GM18907 (cell line): ENCODE data around the gene TMEM191C.
A peak's percentile ranks its signal among the peaks of the same experiment; 100 is the strongest.
"Not testable (repeated sequence)": the region's sequence is repeated elsewhere in the genome, so short reads cannot be mapped to it uniquely, and the experiment has no call there.

ENCODE experiments used
- ATAC-seq: cut with Tn5 transposase; IDR thresholded peaks from one replicate; pipeline ENCODE4 v1.9.1; 2021; ENCODE audit warnings: mild to moderate bottlenecking, moderate library complexity; ENCODE audit not compliant: unreplicated experiment

Gene TMEM191C

GRCh38 chr22:21467337-21468193, at the start of gene TMEM191C:
TMEM191C (plus strand) TSS chr22:21467387; CDS start chr22:21467460, 73 bp downstream.
- peak; percentile 21 for ATAC-seq

- peak; percentile 21 for ATAC-seq
Observed at GRCh38 chr22:21417853-21418252, 49.3 kb upstream of the TMEM191C start.

DNA sequence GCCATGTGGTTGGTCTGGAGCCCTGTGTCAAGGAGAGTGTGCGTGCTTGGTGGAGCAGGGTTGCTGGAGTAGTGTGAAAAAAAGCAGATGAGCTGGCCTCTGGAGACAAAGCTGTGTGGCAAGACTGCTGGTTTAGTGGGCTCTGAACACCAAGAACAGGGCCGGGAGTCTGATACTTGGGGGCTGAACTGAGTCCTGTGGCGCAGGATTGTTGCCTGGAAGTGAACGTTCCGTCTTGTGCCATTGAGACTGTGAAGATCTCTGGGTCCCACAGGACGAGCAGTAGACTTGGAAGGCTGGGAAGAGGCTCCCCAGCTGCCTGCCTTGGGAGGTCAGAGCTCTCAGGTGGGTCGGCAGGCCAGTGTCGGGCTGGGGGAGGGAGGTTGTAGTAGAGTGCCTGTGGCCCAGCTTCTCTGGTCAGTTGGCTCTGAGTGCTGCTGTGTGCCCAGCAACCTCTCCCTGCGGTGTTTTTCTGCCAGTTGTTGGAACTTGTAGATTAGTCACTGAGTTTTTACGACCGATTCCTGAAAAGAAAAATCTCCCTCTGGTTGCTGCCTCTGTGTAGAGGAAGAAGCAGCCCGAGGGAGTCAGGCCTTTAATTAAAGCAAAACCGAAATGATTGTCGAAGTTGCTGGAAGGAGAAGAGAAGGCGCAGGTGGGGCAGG, 48.1 kb upstream of the TMEM191C start:
- ATAC-seq: not testable (repeated sequence)

DNA sequence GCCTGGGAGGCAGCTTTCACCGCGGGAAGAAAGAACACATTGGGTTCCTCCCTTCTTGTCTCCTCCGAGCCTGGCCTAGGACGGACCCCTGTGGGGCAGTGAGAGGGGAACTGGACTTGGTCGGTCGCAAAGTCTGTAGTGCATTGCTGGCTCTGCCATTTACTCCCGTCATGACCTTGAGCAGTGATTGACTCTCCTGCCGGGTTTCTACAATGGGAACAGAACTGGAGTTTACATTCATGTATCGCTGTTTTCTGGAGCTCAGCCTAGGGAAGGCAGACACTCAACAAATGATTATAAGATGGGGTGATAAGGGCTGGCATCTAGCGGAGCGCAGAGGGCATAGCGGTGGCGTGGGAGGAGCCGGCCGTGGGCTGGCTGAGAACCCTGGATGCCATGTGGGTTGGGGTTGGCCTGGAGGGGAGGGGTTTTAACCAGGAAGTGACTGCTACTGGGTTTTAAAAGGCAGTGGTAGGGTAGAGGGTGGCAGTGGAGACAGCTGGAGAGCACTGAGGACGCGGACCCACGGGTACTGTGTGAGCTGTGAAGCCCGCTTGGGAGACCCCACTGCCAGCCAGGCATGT, 46.9 kb upstream of the TMEM191C start:
- ATAC-seq: not testable (repeated sequence)

DNA sequence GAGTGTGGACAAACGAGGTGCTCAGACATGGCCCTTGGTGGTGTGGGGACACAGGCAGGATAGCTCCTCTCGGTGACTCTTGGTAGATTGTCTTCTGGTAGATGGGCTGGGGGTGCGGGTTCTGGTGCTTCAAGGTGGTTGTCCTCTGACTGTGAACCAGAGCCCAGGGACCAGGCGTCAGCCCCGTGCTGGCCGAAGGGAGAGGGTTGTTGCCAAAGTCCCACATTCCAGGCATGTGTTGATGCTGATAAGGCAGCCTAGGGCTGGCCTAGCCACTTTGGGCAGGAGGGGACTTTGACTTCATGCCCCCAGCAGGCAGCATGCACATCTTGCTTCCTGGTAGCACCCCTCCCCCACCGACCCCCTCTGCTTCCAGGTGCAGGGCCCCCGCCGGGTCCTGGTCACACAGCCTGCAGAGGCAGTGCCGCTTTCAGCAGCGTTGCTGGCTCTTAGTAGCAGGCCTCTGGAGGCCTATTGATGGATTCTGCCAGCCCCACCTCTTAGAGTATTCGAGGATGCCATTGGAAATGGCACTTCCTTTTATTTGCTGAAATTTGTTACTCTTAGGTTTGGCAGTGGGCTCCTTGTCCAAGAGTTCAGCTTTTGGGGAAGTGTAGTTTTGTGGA, 43.0 kb upstream of the TMEM191C start:
- not testable (repeated sequence) for ATAC-seq

- ATAC-seq: not testable (repeated sequence)
Observed at GRCh38 chr22:21434378-21435233, 32.6 kb upstream of the TMEM191C start.

DNA sequence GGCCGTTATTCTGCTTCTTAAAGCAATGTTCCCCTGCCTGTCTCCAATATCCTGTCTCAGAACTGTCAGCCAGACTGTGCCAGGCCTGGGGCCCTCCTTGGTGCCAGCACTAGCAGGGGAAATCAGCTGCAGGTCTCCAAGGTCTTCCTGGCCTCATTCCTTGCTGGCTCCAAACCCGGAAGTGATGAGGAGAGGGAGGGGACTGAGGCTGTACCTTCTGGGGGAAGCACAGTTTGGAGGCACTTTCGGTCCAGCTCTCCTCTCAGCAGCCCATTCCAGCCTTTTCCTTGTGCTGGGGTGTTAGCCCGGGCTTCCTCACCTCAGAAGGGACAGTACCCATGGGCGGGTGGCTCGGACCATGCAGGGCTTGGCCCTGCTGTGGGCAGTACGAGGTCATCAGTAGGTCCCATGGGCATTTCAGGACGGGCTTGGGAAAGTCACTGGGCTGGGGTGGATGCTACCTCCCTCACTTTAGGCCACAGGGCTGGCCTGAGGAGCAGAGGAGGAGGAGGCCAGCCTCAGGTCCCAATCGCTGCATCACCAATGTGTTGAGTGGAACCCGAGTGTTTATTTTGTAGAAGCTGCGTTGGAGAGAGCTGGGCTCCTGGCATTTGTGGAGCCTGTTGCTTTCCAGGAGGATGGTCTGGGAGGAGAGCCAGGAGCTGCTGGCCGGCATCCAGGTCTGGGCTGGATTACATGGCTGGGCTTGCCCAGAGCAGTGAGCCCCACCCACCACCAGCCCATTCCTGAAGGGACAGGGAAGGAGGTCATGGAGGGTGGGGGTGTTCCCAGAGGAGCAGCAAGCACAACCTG, 31.0 kb upstream of the TMEM191C start:
- not testable (repeated sequence) for ATAC-seq

- not testable (repeated sequence) for ATAC-seq
Observed at GRCh38 chr22:21438013-21438412, 29.2 kb upstream of the TMEM191C start.

- ATAC-seq: not testable (repeated sequence)
Observed at GRCh38 chr22:21440018-21440636, 27.1 kb upstream of the TMEM191C start.

GRCh38 chr22:21440676-21441075, 26.5 kb upstream of the TMEM191C start:
- not testable (repeated sequence) for ATAC-seq

DNA sequence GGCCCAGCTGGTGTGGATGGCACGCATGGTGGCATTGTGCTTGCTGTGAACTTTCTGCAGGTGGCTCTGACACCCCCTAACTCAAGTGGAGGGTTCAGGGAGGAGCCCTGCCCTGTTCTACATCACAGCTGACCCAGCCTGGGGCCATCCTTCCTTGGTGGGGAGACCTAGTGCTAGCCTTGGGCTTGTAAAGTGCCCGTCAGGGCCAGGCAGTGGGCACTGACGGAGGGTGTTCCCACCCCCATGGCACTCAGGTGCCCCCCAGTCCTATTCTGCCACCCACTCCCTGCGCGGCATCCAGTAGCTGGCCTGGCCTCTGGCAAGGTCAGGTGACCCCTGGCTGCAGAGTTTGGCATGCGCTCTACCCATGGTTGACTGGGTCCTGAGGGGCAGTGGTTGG, 26.0 kb upstream of the TMEM191C start:
- ATAC-seq: not testable (repeated sequence)

- not testable (repeated sequence) for ATAC-seq
Observed at GRCh38 chr22:21442123-21442522, 25.1 kb upstream of the TMEM191C start.

DNA sequence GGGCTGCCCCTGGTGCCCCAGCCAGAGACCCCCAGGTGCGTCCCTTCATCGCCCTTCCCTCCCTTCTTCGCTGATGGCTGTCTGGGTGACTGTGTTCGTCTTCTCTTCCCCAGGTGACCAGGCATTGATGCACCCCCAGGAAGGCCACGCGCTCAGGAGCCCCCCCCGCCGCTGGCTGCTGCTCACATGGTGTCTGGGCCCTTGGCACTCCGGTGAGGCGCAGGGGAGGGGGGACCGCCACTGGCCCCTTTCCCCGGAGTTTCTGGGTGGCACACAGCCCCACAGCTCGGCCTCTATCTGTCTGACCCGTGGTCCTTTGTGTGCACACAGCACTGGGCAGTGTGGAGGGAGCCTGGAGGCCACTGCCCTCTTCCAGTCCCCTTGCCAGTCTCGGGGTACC, 24.5 kb upstream of the TMEM191C start:
- not testable (repeated sequence) for ATAC-seq

DNA sequence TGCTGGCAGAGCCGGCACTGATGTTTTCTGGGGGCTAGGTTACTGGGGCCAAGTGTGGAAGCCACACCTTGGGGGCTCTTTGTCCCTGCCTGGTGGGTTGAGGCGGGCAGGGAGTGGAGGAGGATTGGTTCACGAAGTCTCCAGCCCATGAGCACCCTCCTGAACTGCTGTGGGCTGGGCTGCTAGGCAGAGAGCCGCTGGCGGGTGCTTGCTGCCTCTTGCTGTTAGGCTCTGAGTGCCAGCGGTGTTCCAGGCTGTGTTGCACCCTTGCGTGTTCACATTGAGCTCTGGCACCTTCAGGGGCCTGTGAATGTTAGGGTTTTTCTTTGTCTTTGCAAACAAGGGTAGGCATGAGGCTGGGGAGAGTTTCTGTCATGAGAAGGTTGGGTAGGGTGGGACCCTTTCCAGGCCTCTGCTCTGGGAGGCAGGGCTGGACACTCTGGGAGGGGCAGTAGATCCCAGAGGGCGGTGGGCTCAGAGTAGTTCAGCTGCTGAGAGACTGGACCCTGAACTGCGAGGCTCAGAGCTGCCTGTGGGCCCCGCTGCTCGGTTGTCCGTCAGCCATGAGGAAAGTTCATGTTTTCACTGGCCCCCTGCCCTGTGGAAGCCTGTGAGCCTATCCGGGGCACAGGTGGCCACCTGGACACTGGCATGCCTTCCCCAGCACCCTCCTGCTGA, 24.0 kb upstream of the TMEM191C start:
- ATAC-seq: no peak

GRCh38 chr22:21443735-21444421, 23.3 kb upstream of the TMEM191C start:
- ATAC-seq: no peak

GRCh38 chr22:21444701-21445436, 22.3 kb upstream of the TMEM191C start:
- no peak for ATAC-seq
